GM21447 (cell line): ENCODE measurements around the gene TGFBR3L.
A peak's percentile ranks its signal among the peaks of the same experiment; 100 is the strongest.
"Not testable (repeated sequence)": the region's sequence is repeated elsewhere in the genome, so short reads cannot be mapped to it uniquely, and the experiment has no call there.

ENCODE experiments used
- ATAC-seq: cut with Tn5 transposase; IDR thresholded peaks from one replicate; pipeline ENCODE4 v1.9.1; 2021; ENCODE audit not compliant: unreplicated experiment

TGFBR3L gene

DNA sequence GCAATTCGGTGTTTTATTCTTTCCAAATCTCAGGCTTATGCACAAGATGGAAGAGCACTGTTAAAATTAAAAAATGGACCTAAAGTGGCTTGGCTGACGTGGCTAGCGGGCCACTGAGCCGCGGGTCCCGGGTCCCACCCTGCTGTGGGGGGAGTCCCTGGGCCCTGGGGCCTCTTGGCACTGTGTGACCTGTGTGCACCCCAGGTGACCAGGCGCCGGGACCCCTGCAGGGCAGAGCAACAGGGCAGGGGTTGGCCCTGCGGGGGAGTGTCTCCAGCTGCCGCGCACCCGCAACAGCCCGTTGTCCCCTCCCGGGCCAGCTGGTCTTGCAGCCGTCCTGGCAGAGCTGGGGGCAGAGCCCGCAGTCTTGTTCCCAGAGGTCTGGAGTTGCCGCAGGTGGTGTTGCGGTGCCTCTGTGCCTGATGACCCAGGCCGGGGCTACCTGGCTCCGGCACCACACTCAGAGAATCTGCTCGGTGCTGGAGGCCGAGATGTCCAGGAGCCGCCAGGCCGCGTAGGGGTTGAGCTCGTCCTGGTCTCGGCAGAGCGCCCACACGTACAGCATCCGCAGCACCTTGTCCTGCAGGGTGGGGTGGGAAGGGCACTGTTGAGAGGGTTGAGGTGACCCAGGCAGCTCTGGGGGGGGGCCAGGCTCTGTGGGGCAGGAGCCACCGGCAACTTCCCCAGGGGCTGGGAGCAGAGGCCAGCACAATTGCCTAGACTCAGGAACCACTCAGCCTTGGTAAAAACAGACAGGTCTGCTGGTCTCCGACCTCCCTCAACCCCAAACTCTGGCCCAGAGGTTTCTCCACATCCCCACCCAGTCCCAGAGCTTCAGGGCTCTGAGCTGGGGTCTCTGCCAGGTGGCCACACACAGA lies 12.3 kb downstream of the TGFBR3L start:
- ATAC-seq, result no peak

DNA sequence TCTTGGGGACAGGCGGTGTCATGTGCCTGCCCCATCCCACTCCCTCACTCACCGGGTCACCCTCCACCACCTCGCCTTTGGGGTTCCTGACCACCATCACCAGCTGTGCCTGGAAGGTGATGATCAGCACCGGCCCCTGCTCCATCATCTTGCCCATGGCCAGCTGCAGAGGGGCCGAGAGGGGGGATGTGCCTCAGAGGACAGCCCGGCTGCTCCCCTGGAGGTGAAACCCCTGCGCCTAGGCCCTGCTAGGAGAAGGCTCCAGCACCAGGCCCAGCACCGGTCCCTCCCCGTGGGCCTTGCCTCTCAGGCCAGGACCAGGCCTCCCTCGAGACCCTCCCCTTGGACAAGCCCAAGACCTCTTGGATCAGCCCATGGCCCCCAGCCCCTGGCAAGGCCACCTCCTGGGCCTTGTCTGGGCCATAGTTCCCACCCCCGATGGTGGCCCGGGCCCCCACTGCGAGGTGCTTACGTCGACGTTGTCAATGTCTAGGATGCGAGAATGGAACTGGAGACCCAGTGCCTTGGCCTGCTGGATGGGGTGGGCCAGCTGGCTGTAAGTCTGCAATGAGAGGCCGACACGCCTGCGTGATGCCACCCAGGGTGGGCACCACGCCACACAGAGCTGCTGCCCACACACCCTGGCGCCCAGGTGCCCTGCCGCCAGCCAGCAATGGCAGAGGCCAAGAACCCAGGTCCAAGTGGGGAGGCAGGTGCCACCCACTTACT lies 13.1 kb downstream of the TGFBR3L start:
- no peak for ATAC-seq

DNA sequence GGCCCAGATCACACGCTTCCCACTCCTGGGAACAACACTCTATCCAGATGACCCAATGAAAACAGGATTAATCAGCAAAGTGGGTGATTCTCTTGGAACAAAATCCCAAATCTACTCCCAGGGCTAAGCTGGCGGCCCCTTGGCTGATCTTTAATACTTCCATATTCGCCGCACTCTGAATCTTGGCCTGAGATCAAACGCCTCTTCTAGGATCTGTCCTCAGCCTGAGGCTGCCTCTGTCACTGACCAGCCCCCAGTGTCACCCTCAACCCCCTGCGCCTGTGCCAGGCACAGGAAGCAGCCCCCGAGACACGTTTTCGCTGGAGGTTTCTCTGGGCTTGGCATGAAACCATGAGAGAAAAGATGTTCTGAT lies 13.7 kb downstream of the TGFBR3L start:
- no peak for ATAC-seq

DNA sequence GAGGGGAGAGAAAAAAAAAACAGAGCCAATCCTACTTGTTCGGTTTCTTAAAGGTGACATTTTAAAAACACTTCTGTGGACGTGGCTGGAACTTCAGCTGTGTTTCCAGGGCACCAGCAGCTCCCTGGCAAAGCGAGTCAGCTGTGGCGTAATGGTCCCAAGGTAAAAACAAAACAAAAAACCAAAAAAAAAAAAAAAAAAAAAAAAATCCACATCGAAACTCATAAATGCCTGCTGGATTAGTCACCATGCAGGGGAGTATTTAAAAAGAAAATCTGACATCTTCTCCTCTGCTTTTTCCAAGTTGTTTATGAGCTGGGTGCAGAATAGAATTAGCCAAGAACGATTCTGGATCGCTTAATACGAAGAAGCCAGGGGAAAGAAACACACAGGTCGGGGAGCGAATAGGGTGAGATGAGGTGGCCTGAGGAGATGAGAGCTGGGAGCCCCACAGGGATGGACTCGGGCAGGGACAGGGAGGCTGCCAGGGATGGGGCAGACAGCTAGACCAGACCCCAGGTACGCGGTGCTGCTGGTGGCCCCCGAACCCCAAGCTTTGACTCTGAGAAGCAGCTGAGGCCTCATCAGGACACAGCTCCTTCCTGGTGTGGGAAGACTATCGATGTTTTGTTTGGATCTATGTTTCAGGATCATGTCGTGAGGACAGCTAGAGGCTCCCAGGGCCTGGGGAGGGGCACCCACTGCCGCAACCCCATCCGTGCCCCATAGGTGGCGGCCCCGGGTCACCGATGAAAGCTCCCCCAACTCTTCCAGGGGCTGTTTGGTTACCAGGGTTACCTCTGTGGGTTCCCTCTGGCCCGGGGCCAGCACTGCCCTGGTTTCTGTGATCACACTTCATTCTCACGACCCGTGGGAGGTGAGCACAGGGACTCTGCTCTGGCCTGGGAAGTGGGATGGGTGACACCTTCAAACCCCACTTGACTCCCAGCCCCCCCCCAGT lies 14.4 kb downstream of the TGFBR3L start:
- ATAC-seq, result no peak

DNA sequence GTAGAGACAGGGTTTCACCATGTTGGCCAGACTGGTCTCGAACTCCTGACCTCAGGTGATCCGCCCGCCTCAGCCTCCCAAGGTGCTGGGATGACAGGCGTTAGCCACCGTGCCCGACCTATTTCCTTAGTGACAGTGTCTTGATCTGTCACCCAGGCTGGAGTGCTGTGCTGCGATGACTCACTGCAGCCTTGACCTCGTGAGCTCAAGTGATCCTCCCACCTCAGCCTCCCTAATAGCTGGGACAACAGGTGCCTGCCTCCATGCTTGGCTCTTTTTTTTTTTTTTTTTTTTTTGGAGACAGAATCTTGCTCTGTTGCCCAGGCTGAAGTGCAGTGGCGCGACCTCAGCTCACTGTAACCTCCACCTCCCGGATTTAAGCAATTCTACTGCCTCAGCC lies 15.4 kb downstream of the TGFBR3L start:
- not testable (repeated sequence) for ATAC-seq

DNA sequence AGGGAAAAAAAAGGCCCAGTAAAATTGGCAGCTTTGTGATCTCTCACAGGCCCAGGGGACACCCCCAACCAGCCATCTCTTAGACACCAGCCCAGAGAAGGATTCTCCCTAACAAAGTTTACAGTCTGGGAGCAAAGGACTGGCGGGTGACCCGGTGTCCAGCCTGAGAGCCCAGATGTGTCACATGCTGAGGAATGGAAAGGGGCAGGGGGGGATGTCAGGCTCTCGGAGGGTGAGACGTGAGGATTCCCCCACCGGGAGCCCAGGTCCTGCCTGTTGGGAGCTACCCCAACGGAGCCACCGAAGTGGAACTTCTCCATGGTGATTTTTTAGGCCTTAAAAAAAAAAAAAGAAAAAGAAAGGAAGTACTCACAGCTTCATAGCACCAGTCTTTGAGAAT lies 16.1 kb downstream of the TGFBR3L start:
- no peak for ATAC-seq

DNA sequence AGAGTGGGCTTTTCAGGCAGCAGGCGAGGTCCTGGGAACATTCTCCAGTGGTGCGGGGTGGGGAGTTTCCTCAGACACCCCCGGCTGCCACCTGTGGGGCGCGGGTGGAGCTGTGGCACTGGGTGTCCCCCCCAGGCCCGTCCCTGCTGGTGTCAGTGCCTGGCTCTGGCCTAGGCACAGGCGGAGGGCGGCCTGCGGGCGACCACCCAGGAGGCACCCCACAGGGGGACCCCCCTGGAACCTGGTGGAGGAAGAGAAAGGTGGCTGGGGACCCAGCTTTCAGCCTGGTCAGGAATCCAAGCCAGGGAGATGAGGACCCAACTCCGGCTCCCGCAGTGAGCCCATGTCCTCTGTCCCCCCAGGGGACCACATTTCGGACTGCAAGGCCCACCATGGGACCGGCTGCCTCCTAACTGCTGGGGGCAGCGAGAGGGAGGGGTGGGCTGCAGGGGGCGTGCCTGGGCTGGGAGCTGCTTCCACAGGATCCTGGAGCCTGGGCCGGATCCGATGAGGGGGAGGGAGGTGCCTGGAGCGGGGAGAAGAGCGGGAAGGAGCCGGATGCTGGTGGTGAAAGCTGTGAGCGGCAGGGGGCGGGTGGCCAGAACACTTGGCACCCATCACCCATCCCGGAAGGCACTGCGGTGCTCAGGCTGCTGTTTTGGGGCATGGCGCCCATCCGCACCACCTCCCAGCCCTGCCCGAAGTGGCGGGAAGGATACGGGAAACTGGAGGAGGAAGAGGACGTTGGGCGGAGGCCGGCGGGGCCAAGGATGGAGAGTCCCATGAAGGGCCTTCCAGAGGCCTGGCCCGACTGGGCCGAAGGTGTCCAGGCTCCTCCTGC lies 16.8 kb downstream of the TGFBR3L start:
- ATAC-seq, result no peak

DNA sequence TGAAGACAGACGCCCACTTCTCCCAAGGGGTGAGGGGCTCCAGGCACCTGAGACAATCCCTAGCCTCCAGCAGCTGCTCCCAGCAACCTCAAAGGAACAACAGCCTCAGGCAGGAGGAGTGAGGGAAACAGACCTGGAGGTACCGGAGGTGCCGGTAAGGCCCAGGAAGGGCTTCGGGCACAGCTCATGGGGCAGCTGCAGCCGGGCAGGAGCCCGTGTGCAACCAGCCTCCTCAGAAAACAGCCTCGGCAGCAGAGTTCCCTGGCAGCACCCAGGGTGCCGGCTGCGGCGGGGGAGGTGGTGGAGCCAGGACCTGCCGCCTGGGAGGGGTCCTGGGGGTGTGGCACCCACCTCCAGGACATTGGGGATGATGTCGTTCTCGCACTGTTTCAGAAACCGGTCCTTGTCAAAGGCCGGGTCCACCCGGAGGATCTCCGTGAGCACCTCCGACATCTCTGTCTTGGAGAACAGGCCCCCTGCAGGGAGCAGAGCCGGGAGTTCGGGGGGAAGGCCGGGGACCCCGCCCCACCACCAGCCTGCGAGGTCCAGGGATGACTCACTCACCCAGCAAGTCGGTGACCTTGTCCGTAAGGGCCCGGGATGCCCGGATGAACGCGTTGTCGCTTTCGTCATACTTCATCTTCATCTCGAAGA lies 17.8 kb downstream of the TGFBR3L start:
- ATAC-seq, result no peak

DNA sequence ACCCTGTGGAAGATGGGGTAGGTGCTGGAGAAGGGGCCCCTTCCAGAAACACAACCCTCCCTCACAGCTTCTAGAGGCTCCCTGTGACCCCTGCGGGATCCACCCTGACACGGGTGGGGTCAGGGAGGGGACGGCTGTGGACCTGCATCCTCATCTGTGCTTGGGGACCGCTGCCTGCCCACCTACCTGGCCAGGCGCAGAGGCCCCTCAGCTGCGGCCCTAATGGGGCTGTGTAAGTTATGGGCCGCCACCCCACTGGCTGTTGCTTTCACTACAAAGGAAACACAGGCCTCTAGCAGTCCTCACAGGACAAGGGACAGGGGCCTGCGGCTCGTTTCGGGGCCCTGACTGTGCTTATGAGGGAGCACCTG lies 18.3 kb downstream of the TGFBR3L start:
- ATAC-seq, result no peak

DNA sequence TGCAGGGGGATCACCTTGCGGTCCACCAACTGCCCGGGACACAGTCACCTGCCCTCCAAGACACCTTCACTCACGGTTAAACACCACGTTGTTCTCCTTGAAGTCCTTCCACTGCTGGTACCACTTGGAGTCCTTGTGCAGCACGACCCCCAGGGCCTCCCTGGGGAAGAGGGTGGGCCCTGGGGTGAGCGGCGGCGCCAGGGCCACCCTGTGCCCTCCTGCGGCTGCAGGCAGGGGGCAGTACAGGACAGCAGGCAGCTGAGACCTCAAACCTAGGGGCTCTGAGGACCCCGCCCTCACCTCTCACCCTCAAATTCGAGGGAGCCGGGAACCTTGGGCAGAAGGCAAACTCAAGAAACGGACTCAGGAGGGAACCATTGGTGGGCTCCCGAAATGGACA lies 18.8 kb downstream of the TGFBR3L start:
- ATAC-seq, result no peak

DNA sequence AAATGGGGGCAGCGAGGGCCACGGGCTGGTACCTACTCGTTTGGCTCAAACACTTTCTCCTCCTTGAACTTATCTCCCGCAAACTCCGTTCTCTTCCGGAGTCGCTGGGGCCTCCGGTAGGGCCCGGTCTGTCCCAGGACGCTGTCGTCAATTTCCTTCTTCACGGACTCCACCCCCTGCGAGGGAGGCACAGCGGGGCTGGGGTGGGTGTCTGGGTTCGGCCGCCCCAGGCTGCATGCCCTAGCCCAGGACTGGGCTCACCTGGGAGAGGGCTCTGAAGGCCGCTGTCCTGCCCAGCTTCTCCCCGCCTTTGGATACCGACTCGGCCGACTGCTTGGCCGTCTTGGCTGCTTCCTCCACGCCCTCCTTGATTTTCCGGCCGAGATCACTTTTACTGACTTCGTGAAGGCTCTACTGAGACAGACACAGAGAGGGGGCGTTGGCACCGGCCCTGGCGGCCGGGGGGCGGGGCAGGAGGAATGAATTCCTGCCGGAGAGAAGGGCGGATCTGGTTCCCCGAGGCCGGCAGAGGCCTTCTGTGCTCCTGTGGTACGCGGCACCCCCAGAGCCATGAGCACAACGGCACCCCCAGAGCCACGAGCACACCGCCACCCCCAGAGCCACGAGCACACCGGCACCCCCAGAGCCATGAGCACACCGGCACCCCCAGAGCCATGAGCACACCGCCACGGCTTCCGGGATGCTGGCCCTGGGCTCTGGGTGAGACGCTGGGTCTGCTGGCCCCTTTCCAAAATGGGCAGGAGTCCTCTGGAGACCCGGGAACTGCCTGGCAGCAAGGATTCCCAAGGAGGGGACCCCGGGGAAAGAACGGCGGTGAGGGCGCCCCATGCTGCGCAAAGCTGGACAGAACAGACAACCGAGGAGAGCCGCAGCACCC lies 19.4 kb downstream of the TGFBR3L start:
- no peak for ATAC-seq

DNA sequence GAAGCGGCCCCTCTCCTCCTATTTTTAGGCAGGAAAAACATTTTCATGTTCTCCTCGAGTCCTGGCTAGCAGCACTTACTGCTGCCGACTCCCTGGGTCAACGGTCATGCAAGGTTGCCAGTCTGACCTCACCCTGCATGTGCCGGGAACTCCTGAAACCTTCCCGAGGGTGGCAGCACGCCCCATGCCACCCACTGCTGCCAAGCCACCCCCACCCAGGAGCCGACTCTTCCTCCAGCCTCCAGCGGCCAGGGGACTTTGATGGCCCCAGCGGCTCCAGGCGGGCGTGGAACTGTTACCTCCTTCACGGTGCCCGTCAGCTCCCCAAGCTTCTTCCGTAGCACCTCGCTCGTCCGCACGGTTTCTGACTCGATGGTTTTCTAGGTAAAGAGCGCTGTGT lies 20.1 kb downstream of the TGFBR3L start:
- no peak for ATAC-seq

DNA sequence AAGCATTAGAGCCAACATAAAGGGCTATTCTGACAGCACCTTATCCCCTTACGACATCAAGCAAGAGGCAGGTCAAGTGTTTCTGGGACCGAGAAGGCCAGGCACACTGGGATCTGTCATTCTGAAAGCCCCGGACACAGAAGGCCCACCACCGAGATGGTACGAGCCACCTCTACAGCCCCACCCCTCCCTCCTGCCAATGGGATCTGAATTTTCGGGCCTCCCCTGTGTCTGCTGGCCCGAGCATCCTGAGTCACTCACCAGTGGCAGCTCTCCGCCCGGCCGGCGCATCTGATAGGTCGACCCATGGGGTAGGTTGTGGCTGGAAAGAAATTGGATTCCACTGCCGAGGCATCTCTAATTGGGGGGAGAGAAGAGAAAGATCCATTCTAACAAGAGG lies 26.2 kb downstream of the TGFBR3L start:
- ATAC-seq, result no peak

DNA sequence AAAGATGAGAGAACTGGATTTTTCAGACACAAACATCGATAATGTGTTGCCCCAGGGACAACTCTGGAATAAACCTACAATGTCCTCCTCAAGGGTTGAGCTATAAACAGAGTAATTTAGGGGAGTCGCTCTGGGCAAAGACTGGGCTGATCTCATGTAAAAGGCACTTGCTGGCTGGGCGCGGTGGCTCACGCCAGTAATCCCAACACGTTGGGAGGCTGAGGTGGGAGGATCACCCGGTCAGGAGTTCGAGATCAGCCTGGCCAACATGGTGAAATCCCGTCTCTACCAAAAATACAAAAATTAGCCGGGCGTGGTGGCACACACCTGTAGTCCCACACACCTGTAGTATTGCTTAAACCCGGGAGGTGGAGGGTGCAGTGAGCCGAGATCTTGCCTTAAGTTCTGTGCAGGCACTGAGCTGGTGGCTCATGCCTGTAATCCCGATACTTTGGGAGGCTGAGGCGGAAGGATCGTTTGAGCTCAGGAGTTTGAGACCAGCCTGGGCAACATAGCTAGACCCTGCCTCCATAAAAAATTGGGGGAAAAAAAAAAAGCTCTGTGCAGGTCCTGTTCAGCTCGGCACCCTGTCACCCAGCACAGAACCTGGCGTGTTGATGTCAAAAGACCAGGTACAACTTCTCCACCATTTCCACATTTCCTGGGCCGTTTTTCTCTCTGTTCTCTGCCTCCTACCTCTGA lies 27.4 kb downstream of the TGFBR3L start:
- no peak for ATAC-seq

DNA sequence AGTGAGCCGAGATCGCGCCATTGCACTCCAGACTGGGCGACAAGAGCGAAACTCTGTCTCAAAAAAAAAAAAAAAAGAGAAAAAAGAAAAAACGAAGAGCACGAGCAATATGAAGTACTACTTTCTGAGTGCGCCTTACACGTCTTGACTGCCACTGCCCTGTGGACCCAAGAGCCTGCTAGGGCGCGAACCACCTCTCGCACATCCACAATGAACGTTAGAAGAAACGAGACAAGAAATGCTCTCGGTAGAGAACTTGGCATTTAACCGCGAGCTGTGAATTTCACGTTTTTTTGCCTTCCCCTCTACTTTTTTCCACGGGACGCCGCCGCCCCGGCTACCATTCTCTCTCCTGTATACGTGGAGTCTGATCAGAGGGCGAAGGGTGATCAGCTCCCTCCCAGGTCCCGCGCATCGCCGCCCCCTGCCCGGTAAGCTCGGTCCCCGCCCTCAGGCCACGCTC lies 28.4 kb downstream of the TGFBR3L start:
- no peak for ATAC-seq

DNA sequence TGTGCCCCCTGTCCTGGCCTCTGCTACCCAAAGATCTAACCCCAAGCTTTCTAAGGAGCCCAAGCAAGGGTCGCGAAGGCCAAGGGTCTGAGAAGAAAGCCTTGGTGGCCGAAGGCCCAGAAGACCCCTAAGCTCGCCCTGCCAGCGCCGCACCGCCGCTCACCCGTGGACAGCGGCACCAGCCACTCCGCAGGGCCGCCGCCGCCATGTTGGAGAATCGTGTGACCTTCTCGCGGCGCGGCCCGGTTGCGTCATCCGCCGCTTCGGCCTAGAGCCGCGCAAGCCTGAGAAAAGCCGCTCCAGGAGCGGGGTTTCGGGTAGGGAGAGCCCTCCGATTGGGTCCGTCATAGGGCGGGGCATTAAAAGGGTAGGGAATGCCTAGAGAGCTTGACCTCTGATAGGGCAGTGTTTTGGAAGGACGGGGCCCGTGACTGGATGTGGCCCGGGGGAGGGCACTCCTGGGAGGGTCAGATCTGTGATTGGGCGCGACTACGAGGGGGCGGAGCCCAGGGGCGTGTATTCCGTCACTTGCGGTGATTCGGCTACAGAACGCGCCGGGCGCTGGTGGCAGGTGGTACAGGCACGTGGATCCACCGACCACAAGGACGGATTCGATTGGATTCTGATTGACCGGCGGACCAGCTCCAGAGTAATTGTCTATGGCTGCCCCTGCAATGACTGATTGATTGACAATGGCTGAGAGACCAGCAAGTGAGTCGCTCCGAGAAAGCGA lies 29.0 kb downstream of the TGFBR3L start, which contains the start of gene TIMM44:
Gene TIMM44 (minus strand): TSS at position 223 of the 733 bp plus-strand sequence. CDS start 15 bp downstream, at position 208.
- peak; percentile 95 for ATAC-seq

DNA sequence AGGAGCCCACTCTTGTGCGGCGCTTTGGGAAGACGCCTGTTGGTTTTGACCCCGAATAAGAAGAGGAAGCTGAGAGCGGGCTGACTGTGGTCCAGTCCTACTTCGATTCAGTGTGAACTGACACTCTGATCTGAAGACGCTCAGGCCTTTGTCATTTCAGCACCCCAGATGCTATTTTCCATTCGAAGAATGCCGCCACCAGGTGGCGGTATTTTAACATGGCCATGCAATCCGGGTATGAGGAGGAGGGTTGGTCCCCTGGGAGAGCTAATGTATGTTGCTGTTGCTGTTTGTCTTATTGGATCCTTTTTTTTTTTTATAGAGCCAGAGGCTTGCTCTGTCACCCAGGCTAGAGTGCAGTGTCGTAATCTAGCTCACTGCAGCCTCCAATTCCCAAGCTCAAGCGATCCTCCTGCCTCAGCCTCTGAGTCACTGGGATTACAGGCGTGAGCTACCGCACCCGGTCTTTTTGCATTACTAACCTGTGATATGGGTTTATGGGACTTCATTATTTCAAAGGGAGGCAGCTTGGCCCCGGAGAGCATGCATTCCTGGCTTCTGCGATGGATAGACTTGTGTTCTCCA lies 29.6 kb downstream of the TGFBR3L start:
- peak; percentile 38 for ATAC-seq
